IMR-90 (cell line): ENCODE results near the gene SUN1. TPM values are rescaled to one million over a fixed set of nuclear protein-coding genes. Genes with fewer than 3 reads are reported as not detected.

Source experiments
- ATAC-seq: fragments of 200-7000 bp; cut with Tn5 transposase; 2 replicates; pipeline ENCODE4 v1.9.1; 2020; ENCODE audit warnings: low read depth, mild to moderate bottlenecking, moderate library complexity
- BruUV-seq: library from RNA; stranded (reverse); fragments of 400-500 nt; replicated peaks from 2 replicates; lab custom pipeline; 2021; lab: Mats Ljungman, UMichigan
- CTCF ChIA-PET: fragments of 300-600 bp; formaldehyde crosslinking; extraction: SDS; loops from one replicate; lab custom pipeline; 2021; ENCODE audit warnings: antibody characterized with exemption; lab: Yijun Ruan, JAX
- POLR2A ChIA-PET: fragments of 300-600 bp; sonication (Branson Sonifier 250); formaldehyde crosslinking; loops from one replicate; lab custom pipeline; 2022; ENCODE audit warnings: antibody characterized with exemption; ENCODE audit not compliant: unreplicated experiment; lab: Charles Lee
- DNase-seq: peaks from one replicate; pipeline ENCODE4 v3.0.0; 2013
- H2AFZ ChIP-seq: replicated peaks from 2 replicates; pipeline ENCODE3; 2013; ENCODE audit warnings: low read length, mild to moderate bottlenecking; ENCODE audit not compliant: poor library complexity
- H2AK5ac ChIP-seq: 2 replicates; pipeline ENCODE4 v1.6.1; 2013; ENCODE audit warnings: low read depth, low read length, inconsistent platforms
- H2AK9ac ChIP-seq: replicated peaks from 2 replicates; pipeline ENCODE3; 2013; ENCODE audit warnings: mild to moderate bottlenecking, low read depth, low read length, moderate library complexity; ENCODE audit not compliant: poor library complexity
- H2BK120ac ChIP-seq: 2 replicates; pipeline ENCODE4 v1.6.1; 2013; ENCODE audit warnings: low read depth, low read length, inconsistent platforms
- H2BK15ac ChIP-seq: 3 replicates; pipeline ENCODE4 v1.6.1; 2013; ENCODE audit warnings: low read depth, low read length, inconsistent platforms
- H2BK20ac ChIP-seq: 2 replicates; pipeline ENCODE4 v1.6.1; 2013; ENCODE audit warnings: low read depth, mild to moderate bottlenecking, inconsistent platforms, low read length, moderate library complexity
- H2BK5ac ChIP-seq: 2 replicates; pipeline ENCODE4 v1.6.1; 2013; ENCODE audit warnings: mild to moderate bottlenecking, low read depth, low read length, inconsistent platforms; ENCODE audit not compliant: poor library complexity, severe bottlenecking
- H3K14ac ChIP-seq: replicated peaks from 2 replicates; pipeline ENCODE4 v1.6.1; 2013; ENCODE audit warnings: low read depth, low read length, inconsistent platforms
- H3K18ac ChIP-seq: 2 replicates; pipeline ENCODE4 v1.6.1; 2013; ENCODE audit warnings: low read depth, low read length, control low read depth
- H3K23ac ChIP-seq: 2 replicates; pipeline ENCODE4 v1.6.1; 2013; ENCODE audit warnings: low read depth, low read length, inconsistent platforms
- H3K27ac ChIP-seq: 2 replicates; pipeline ENCODE4 v1.5.1; 2013; ENCODE audit warnings: mild to moderate bottlenecking, control low read depth, low read length; ENCODE audit not compliant: insufficient read depth
- H3K27me3 ChIP-seq: 2 replicates; pipeline ENCODE4 v1.6.1; 2013; ENCODE audit warnings: low read length; ENCODE audit not compliant: control insufficient read depth, insufficient read depth
- H3K36me3 ChIP-seq: 2 replicates; pipeline ENCODE4 v1.6.1; 2013; ENCODE audit warnings: low read length, mixed read lengths; ENCODE audit not compliant: control insufficient read depth, insufficient read depth
- H3K4ac ChIP-seq: 2 replicates; pipeline ENCODE4 v1.6.1; 2013; ENCODE audit warnings: low read depth, low read length, inconsistent platforms
- H3K4me1 ChIP-seq: 2 replicates; pipeline ENCODE4 v1.6.1; 2013; ENCODE audit warnings: low read length, mixed read lengths; ENCODE audit not compliant: control insufficient read depth, insufficient read depth
- H3K4me2 ChIP-seq: 2 replicates; pipeline ENCODE4 v1.6.1; 2013; ENCODE audit warnings: low read depth, mild to moderate bottlenecking, control low read depth, low read length, moderate library complexity
- H3K4me3 ChIP-seq: 2 replicates; pipeline ENCODE4 v1.5.1; 2013; ENCODE audit warnings: low read depth, mild to moderate bottlenecking, control low read depth, low read length, moderate library complexity; ENCODE audit not compliant: insufficient read depth
- H3K56ac ChIP-seq: 2 replicates; pipeline ENCODE4 v1.6.1; 2013; ENCODE audit warnings: low read length, inconsistent platforms; ENCODE audit not compliant: insufficient read depth; ENCODE audit errors: extremely low read depth
- H3K79me1 ChIP-seq, 2 experiments: 2 replicates each; pipeline ENCODE4 v1.6.1; 2013; ENCODE audit warnings: low read length in 2 of 2, inconsistent platforms in 1 of 2, low read depth in 1 of 2
- H3K9ac ChIP-seq: 2 replicates; pipeline ENCODE4 v1.6.1; 2013; ENCODE audit warnings: low read depth, low read length, control low read depth
- H3K9me1 ChIP-seq: 2 replicates; pipeline ENCODE4 v1.6.1; 2013; ENCODE audit warnings: low read length, inconsistent platforms; ENCODE audit not compliant: insufficient read depth
- H3K9me3 ChIP-seq: 2 replicates; pipeline ENCODE4 v1.6.1; 2013; ENCODE audit warnings: low read length; ENCODE audit not compliant: control insufficient read depth, insufficient read depth
- H4K20me1 ChIP-seq: 2 replicates; pipeline ENCODE4 v1.6.1; 2013; ENCODE audit warnings: low read length, inconsistent platforms; ENCODE audit not compliant: insufficient read depth
- H4K5ac ChIP-seq: 2 replicates; pipeline ENCODE4 v1.6.1; 2013; ENCODE audit warnings: mild to moderate bottlenecking, low read depth, low read length, control low read depth
- H4K8ac ChIP-seq, 2 experiments: 2 replicates each; pipeline ENCODE4 v1.6.1; 2013; ENCODE audit warnings: low read depth in 2 of 2, low read length in 2 of 2, control low read depth in 1 of 2, inconsistent platforms in 1 of 2
- H4K91ac ChIP-seq: 2 replicates; pipeline ENCODE4 v1.6.1; 2013; ENCODE audit warnings: low read depth, low read length, inconsistent platforms; ENCODE audit not compliant: insufficient read depth
- FOS ChIP-seq: fragments of 150-350 bp; IDR thresholded peaks from 2 replicates; pipeline ENCODE4 v1.6.1; 2016; ENCODE audit warnings: low read depth, low read length
- MAZ ChIP-seq: IDR thresholded peaks from 2 replicates; pipeline ENCODE4 v1.6.1; 2012; ENCODE audit warnings: low read depth, mild to moderate bottlenecking, low read length, improper control_type of control experiment, moderate library complexity, borderline replicate concordance
- SMC3 ChIP-seq: fragments of 150-350 bp; IDR thresholded peaks from 2 replicates; pipeline ENCODE4 v1.6.1; 2016; ENCODE audit warnings: low read depth, mild to moderate bottlenecking, antibody characterized with exemption, low read length, moderate library complexity
- USF2 ChIP-seq: fragments of 150-350 bp; IDR thresholded peaks from 2 replicates; pipeline ENCODE4 v1.6.1; 2017; ENCODE audit warnings: mild to moderate bottlenecking, antibody characterized with exemption, low read length, low read depth
- WGBS, 2 experiments: methylation state at CpG; one replicate each; pipeline versions ENCODE4 v1.1.5 to v1.1.7; 2013; ENCODE audit warnings: missing lambda C conversion rate in 2 of 2; ENCODE audit not compliant: insufficient read length in 1 of 2; ENCODE audit errors: extremely low coverage in 2 of 2; 5-methylcytosine and 5-hydroxymethylcytosine counted together
- dilution Hi-C: fragments of 300-500 bp; cut with HindIII; formaldehyde crosslinking; loops from one replicate; pipeline ENCODE4 v1.14.3; 2018; ENCODE audit warnings: low sequenced_read_pairs; ENCODE audit not compliant: unreplicated experiment
- in situ Hi-C: fragments of 300-500 bp; cut with MboI; formaldehyde crosslinking; loops from 3 replicates; pipeline ENCODE4 v1.14.3; 2019; ENCODE audit warnings: low sequenced_read_pairs, inconsistent platforms, mixed read lengths
- intact Hi-C: fragments of 100-400 bp; cut with micrococcal nuclease; formaldehyde crosslinking; loops from 2 replicates; pipeline ENCODE4 v1.10.0; 2022
- polyA plus RNA-seq, 3 experiments: library from polyadenylated mRNA; depleted of rRNA; stranded (reverse); fragments of >200 nt; gene quantifications; 2 replicates each; pipeline ENCODE4 v1.2.3, GENCODE V29; 2012; ENCODE audit warnings: low replicate concordance in 1 of 3
- total RNA-seq: library from RNA; depleted of rRNA; stranded (reverse); fragments of >200 nt; gene quantifications from 2 replicates; pipeline ENCODE4 v1.2.3, GENCODE V29; 2012
- TF ChIP-seq, protein P1 (sequence below): fragments of 150-350 bp; IDR thresholded peaks from 2 replicates; pipeline ENCODE4 v1.6.1; 2016; ENCODE audit warnings: low read depth, mild to moderate bottlenecking, low read length, moderate library complexity, borderline replicate concordance

SUN1 gene
- total and polyA plus RNA-seq, 2 of the 4 experiments (the other 2 are of a cell fraction) = 113 to 239 TPM

- H3K9ac ChIP-seq = no peak overlapping the region
- no TSS peak for BruUV-seq
Measured at GRCh38 chr7:900331-901040, 68.2 kb downstream of the SUN1 start.

More at GRCh38 chr7:900331-901040, 68.2 kb downstream of the SUN1 start:
- Histone ChIP-seq H2AK5ac (0 out of 2 replicates have a peak overlapping the region, but pooled peaks have one; percentile 3), H3K18ac (no peak overlapping the region), H3K27ac (no peak overlapping the region), H3K4me3 (no peak overlapping the region), H3K23ac (no peak overlapping the region), H2BK15ac (no peak overlapping the region), H3K4ac (no peak overlapping the region), H2AK9ac (peak overlapping the region; percentile 78), H2BK20ac (no peak overlapping the region), H3K56ac (no peak overlapping the region), H3K9me3 (no peaks in the 10 kb centered on the region), H4K8ac (peak overlapping the region in 1 of 2 experiments; percentile 36; a peak in 1 of 4 replicates), H2BK5ac (no peak overlapping the region), H3K14ac (no peak overlapping the region), H4K91ac (no peak overlapping the region), H4K20me1 (no peaks in the 10 kb centered on the region), H4K5ac (no peak overlapping the region; the same call in 1 of the 2 replicates), H3K4me1 (peaks cover 9% of the 10 kb centered on the region), H3K4me2 (no peak overlapping the region), H3K79me1 (no peaks in the 10 kb centered on the region), H2BK120ac (no peak overlapping the region), H3K27me3 (no peaks in the 10 kb centered on the region), H3K36me3 (peaks cover 11% of the 10 kb centered on the region; the same call in 1 of the 2 replicates), H2AFZ (no peak overlapping the region), H3K9me1 (no peaks in the 10 kb centered on the region)
- in situ Hi-C loops = no loop called here
- POLR2A ChIA-PET = no interaction called here
- WGBS, 2 experiments = 83% methylated on average over 11 of the region's 26 CpGs; no CpG with 5 or more reads in 1 of the 2 experiments
- no peak for ATAC-seq
- dilution Hi-C loops = no loop called here
- DNase-seq = no peak
- intact Hi-C loops = loop anchor here (10.0 kb wide), 1 partner anchor 144 kb away; the partner anchor contains the start of gene GPR146
- CTCF ChIA-PET = no interaction called here
- TF ChIP-seq, protein P1, sequence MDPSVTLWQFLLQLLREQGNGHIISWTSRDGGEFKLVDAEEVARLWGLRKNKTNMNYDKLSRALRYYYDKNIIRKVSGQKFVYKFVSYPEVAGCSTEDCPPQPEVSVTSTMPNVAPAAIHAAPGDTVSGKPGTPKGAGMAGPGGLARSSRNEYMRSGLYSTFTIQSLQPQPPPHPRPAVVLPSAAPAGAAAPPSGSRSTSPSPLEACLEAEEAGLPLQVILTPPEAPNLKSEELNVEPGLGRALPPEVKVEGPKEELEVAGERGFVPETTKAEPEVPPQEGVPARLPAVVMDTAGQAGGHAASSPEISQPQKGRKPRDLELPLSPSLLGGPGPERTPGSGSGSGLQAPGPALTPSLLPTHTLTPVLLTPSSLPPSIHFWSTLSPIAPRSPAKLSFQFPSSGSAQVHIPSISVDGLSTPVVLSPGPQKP = no peak
- TF ChIP-seq USF2 (no peak), MAZ (no peak), FOS (no peak), SMC3 (no peak)
